SIG-M5 (cell line): Measurements from ENCODE around the gene SDCBP2.

Source experiments
- DNase-seq: peaks from one replicate; lab custom pipeline; 2025; lab: John Stamatoyannopoulos, UW

The SDCBP2 gene

GRCh38 chr20:1273366-1273765 lies 55.6 kb downstream of the SDCBP2 start:
- no peak for DNase-seq

GRCh38 chr20:1272368-1273100 lies 56.4 kb downstream of the SDCBP2 start:
- no peak for DNase-seq

- no peak for DNase-seq
Measured at GRCh38 chr20:1269850-1270249, 59.1 kb downstream of the SDCBP2 start.

- no peak for DNase-seq
Measured at GRCh38 chr20:1269235-1269634, 59.7 kb downstream of the SDCBP2 start.

- no peak for DNase-seq
Measured at GRCh38 chr20:1267809-1268374, 61.0 kb downstream of the SDCBP2 start.

GRCh38 chr20:1267161-1267560 lies 61.8 kb downstream of the SDCBP2 start:
- DNase-seq = no peak

- DNase-seq = no peak
Measured at GRCh38 chr20:1266167-1266973, 62.6 kb downstream of the SDCBP2 start, which contains the start of gene SNPH. Gene SNPH (plus strand): TSS chr20:1266294. CDS start chr20:1296240, 29,946 bp downstream.

GRCh38 chr20:1265916-1266166 lies 63.1 kb downstream of the SDCBP2 start:
- DNase-seq = no peak

- no peak for DNase-seq
Measured at GRCh38 chr20:1265226-1265915, 63.6 kb downstream of the SDCBP2 start.

- DNase-seq = no peak
Measured at GRCh38 chr20:1264727-1265126, 64.2 kb downstream of the SDCBP2 start.

- DNase-seq = no peak
Measured at GRCh38 chr20:1263853-1264252, 65.1 kb downstream of the SDCBP2 start.
